OCI-LY1 (cell line): Measurements from ENCODE around the gene SH3GL2.

Source experiments
- H2AFZ ChIP-seq: fragments of 200-600 bp; sonication (generic), shearing (Covaris generic); 2 replicates; pipeline ENCODE4 v1.6.0; 2014; ENCODE audit warnings: antibody characterized with exemption, mild to moderate bottlenecking, low read length
- H3F3A ChIP-seq: fragments of 200-600 bp; sonication (generic), shearing (Covaris generic); 2 replicates; pipeline ENCODE4 v1.6.0; 2014; ENCODE audit warnings: mild to moderate bottlenecking, antibody characterized with exemption, low read length, moderate library complexity; ENCODE audit not compliant: insufficient read depth
- H3K27ac ChIP-seq: fragments of 200-600 bp; sonication (generic); 2 replicates; pipeline ENCODE4 v1.5.1; 2014; ENCODE audit warnings: low read length, mixed run types, mild to moderate bottlenecking, low read depth; ENCODE audit not compliant: poor library complexity, severe bottlenecking
- H3K27me3 ChIP-seq: fragments of 200-600 bp; sonication (generic); 2 replicates; pipeline ENCODE4 v1.6.0; 2014; ENCODE audit warnings: antibody characterized with exemption, mild to moderate bottlenecking, low read length, moderate library complexity; ENCODE audit not compliant: insufficient read depth
- H3K36me3 ChIP-seq: fragments of 200-600 bp; sonication (generic); 2 replicates; pipeline ENCODE4 v1.6.1; 2014; ENCODE audit warnings: mild to moderate bottlenecking, antibody characterized with exemption, low read length, moderate library complexity, mixed read lengths; ENCODE audit not compliant: insufficient read depth
- H3K4me1 ChIP-seq: fragments of 200-600 bp; sonication (generic); 2 replicates; pipeline ENCODE4 v1.5.1; 2014; ENCODE audit warnings: mild to moderate bottlenecking, low read length, moderate library complexity; ENCODE audit not compliant: insufficient read depth, severe bottlenecking
- H3K4me2 ChIP-seq: fragments of 200-600 bp; sonication (generic), shearing (Covaris generic); 2 replicates; pipeline ENCODE4 v1.6.1; 2014; ENCODE audit warnings: low read length
- H3K4me3 ChIP-seq: fragments of 200-600 bp; sonication (generic); 2 replicates; pipeline ENCODE4 v1.5.1; 2014; ENCODE audit warnings: low read length, low read depth, mild to moderate bottlenecking, mixed read lengths; ENCODE audit not compliant: poor library complexity, severe bottlenecking
- H3K79me2 ChIP-seq: fragments of 200-600 bp; shearing (Covaris generic); 2 replicates; pipeline ENCODE4 v1.6.1; 2016; ENCODE audit warnings: mixed run types, low read length, mixed read lengths; ENCODE audit not compliant: insufficient read depth
- H3K9ac ChIP-seq: fragments of 200-600 bp; sonication (generic), shearing (Covaris generic); 2 replicates; pipeline ENCODE4 v1.6.1; 2014; ENCODE audit warnings: mild to moderate bottlenecking, low read length, mixed read lengths
- H3K9me2 ChIP-seq: fragments of 200-600 bp; sonication (generic), shearing (Covaris generic); 2 replicates; pipeline ENCODE4 v1.6.1; 2014; ENCODE audit warnings: low read depth, mild to moderate bottlenecking, low read length, mixed read lengths
- H3K9me3 ChIP-seq: fragments of 200-600 bp; shearing (Covaris generic); 2 replicates; pipeline ENCODE4 v1.6.1; 2014; ENCODE audit warnings: low read length, mixed read lengths
- H4K20me1 ChIP-seq: fragments of 200-600 bp; sonication (generic), shearing (Covaris generic); 2 replicates; pipeline ENCODE4 v1.6.0; 2016; ENCODE audit warnings: mild to moderate bottlenecking, low read length; ENCODE audit not compliant: insufficient read depth
- EZH2 ChIP-seq: fragments of 200-600 bp; sonication (generic), shearing (Covaris generic); IDR thresholded peaks from 2 replicates; pipeline ENCODE4 v1.8.0; 2017; ENCODE audit warnings: borderline replicate concordance, mixed run types, mild to moderate bottlenecking, antibody characterized with exemption, low read length, moderate library complexity, mixed read lengths
- TF ChIP-seq, protein P1 (sequence below): fragments of 200-600 bp; sonication (generic), shearing (Covaris generic); IDR thresholded peaks from 2 replicates; pipeline ENCODE4 v1.5.1; 2017; ENCODE audit warnings: mild to moderate bottlenecking, antibody characterized with exemption, low read length, moderate library complexity, mixed read lengths

The SH3GL2 gene

DNA sequence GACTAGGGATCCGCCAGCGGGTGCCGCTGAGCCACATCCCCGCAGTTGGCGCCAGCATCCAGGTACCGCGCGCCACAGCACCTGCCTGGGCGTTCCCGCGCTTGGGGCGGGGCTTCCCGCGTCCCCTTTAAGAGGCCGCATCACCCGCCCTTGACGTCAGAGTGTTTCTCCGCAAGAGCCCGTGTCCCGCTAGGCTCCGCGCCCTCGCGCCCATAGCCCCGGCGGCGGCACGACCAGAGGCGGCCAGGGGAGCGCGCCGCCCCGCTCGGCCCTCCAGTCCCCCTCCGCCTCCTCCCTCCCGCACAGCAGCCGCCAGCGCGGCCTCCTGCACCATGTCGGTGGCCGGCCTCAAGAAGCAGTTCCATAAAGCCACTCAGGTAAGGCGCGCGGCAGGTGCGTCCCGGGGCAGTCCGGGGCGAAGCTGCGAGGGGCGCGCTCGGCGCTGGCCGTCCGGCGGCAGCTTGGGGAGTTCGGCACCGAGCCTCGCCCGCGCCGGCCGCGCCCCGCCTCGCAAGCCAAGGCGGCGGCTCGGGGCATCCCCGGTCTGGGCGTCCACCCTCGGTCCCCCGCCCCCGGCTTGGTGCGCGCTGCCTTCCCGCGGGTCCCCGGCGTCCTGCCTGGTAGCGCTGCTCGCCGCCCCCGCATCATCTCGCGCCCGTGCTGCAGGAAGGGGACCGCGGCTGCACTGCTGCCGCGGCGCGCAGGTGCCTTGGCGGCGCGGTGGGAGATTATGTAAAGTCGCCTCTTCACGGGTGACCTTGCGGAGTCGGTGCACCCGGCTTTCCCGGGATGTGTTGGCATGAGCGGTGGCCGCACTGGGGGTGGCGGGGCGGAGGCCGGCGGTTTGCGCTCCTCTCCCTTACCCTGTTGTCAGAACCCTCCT, at the start of gene SH3GL2:
TSS of gene SH3GL2 (plus strand) at position 156 of the 883 bp plus-strand sequence.
- H3F3A ChIP-seq = no peaks in the 10 kb centered on the region
- H3K79me2 ChIP-seq = no peaks in the 10 kb centered on the region
- H3K4me2 ChIP-seq = no peak within 1 kb of the TSS
- no peak within 1 kb of the TSS for H3K9ac ChIP-seq
- no peaks in the 10 kb centered on the region for H3K36me3 ChIP-seq
- no peak for TF ChIP-seq EZH2
- TF ChIP-seq, protein P1, sequence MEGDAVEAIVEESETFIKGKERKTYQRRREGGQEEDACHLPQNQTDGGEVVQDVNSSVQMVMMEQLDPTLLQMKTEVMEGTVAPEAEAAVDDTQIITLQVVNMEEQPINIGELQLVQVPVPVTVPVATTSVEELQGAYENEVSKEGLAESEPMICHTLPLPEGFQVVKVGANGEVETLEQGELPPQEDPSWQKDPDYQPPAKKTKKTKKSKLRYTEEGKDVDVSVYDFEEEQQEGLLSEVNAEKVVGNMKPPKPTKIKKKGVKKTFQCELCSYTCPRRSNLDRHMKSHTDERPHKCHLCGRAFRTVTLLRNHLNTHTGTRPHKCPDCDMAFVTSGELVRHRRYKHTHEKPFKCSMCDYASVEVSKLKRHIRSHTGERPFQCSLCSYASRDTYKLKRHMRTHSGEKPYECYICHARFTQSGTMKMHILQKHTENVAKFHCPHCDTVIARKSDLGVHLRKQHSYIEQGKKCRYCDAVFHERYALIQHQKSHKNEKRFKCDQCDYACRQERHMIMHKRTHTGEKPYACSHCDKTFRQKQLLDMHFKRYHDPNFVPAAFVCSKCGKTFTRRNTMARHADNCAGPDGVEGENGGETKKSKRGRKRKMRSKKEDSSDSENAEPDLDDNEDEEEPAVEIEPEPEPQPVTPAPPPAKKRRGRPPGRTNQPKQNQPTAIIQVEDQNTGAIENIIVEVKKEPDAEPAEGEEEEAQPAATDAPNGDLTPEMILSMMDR = no peak
- H2AFZ ChIP-seq = no peak within 1 kb of the TSS
- peak within 1 kb of the TSS; percentile 31 for H3K4me3 ChIP-seq
- H3K9me3 ChIP-seq = no peaks in the 10 kb centered on the region
- H4K20me1 ChIP-seq = no peaks in the 10 kb centered on the region
- H3K4me1 ChIP-seq = no peaks in the 10 kb centered on the region
- H3K27me3 ChIP-seq = no peaks in the 10 kb centered on the region
- no peak within 1 kb of the TSS for H3K27ac ChIP-seq
- no peaks in the 10 kb centered on the region for H3K9me2 ChIP-seq

DNA sequence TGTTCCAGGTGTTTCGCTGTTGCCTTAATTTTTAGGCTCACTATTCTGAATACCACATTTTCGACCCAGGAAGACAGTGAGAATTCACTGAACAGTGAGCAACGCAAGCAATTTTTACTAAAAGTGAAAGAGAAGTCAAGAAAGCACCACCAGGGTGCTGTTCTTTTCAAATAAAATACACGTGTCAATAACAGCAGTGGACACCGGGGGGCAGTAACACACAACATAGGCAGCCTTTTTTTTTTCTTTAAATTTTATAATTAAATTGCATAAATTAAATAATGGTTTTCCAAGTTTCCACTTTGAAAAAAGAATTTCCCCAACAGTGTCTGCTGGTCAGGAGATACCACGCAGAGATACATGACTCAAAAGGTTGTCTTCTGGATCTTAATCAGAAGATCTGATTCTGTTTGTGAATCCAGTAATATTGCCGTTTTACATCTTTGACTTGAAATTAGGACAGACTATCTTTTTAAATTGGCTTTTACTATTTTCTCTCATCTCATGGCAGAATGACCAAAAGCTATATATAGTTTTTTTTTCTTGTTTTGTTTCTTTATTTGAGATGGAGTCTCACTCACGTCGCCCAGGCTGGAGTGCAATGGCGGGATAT, 47.1 kb upstream of the SH3GL2 start:
- Histone ChIP-seq H3K4me3 (no peak overlapping the region), H3K27me3 (no peaks in the 10 kb centered on the region), H3K4me2 (no peak overlapping the region; the same call in 1 of the 2 replicates), H3K9ac (no peak overlapping the region), H3K27ac (no peak overlapping the region), H3K4me1 (no peaks in the 10 kb centered on the region), H4K20me1 (no peaks in the 10 kb centered on the region), H3K9me2 (no peaks in the 10 kb centered on the region), H3F3A (no peaks in the 10 kb centered on the region), H3K9me3 (no peaks in the 10 kb centered on the region), H2AFZ (no peak overlapping the region), H3K79me2 (no peaks in the 10 kb centered on the region), H3K36me3 (no peaks in the 10 kb centered on the region)
- TF ChIP-seq EZH2 = no peak
- TF ChIP-seq, protein P1 = peak; percentile 61

DNA sequence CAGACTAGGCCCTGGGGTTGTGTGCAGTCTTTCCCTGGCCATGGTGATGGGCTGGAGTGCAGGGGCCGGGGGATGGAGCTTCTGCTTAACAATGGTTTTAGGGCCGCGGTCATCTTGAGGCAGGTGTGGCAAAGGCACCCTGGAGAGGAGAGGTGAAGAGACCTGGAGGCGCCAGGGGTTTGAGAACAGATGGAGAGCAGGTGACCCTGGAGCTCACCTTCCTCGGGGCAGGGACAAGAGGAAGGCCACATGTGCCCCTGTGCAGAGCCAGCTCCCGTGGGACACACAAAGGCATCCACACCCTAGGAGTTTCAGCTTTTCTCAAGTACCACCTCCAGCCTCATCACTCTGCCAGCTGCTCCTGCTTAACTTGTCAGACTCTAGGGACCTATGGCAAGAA, 46.4 kb upstream of the SH3GL2 start:
- Histone ChIP-seq H2AFZ (no peak overlapping the region), H3K9me3 (no peaks in the 10 kb centered on the region), H3K36me3 (no peaks in the 10 kb centered on the region), H3K9me2 (no peaks in the 10 kb centered on the region), H3F3A (no peaks in the 10 kb centered on the region), H3K4me3 (no peak overlapping the region), H3K27ac (no peak overlapping the region), H3K4me2 (no peak overlapping the region), H3K79me2 (no peaks in the 10 kb centered on the region), H3K27me3 (no peaks in the 10 kb centered on the region), H4K20me1 (no peaks in the 10 kb centered on the region), H3K9ac (no peak overlapping the region), H3K4me1 (no peaks in the 10 kb centered on the region)
- TF ChIP-seq, protein P1 = no peak
- TF ChIP-seq EZH2 = no peak
